BJ (cell line): ENCODE results near the gene AKAIN1. TPM values are rescaled to one million over a fixed set of nuclear protein-coding genes. Genes with fewer than 3 reads are reported as not detected.

Source experiments
- CTCF ChIA-PET: fragments of 350-600 bp; formaldehyde crosslinking; extraction: SDS; loops from one replicate; lab custom pipeline; 2021; ENCODE audit warnings: antibody characterized with exemption, inconsistent platforms; lab: Yijun Ruan, JAX
- POLR2A ChIA-PET: fragments of 300-600 bp; sonication (Branson Sonifier 250); formaldehyde crosslinking; extraction: SDS; loops from one replicate; lab custom pipeline; 2021; ENCODE audit warnings: antibody characterized with exemption; lab: Charles Lee
- DNase-seq: peaks from one replicate; pipeline ENCODE4 v3.0.0-alpha.2; 2011; ENCODE audit warnings: low read depth
- H3K27me3 ChIP-seq: 2 replicates; pipeline ENCODE4 v1.6.0; 2011; ENCODE audit warnings: low read length; ENCODE audit not compliant: control insufficient read depth, insufficient read depth
- H3K36me3 ChIP-seq: 2 replicates; pipeline ENCODE4 v1.5.1; 2011; ENCODE audit warnings: low read length; ENCODE audit not compliant: control insufficient read depth, insufficient read depth
- H3K4me3 ChIP-seq: 2 replicates; pipeline ENCODE4 v1.5.1; 2011; ENCODE audit warnings: low read depth, mild to moderate bottlenecking, control low read depth, low read length
- polyA plus RNA-seq: library from polyadenylated mRNA; depleted of rRNA; stranded (reverse); fragments of >200 nt; gene quantifications from 2 replicates; pipeline ENCODE4 v1.2.3, GENCODE V29; 2011
- TF ChIP-seq, protein P1 (sequence below): IDR thresholded peaks from 2 replicates; pipeline ENCODE4 v1.5.1; 2011; ENCODE audit warnings: low read depth, mild to moderate bottlenecking, control low read depth, inconsistent platforms, low read length, moderate library complexity; ENCODE audit not compliant: insufficient read depth

The AKAIN1 gene
- polyA plus RNA-seq, 1 experiment, result not detected

DNA sequence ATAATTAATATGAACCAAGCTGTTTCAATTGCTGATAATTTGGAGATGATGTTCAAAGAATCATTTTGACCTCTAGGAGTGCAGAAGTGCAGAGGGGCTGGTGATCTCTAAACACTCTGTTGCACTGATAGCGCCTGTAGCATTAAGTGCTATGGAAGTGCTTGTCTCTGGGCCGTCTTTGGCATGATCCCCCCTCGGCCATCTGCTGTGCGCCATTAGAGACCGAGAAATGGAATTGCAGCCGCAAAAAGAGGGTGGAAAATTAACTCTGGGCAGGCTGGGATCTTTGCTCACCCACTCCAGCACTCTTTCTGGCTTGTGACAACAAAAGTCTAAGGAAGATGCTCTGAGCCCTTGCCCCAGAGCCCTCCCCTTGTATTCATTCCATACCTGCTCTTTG is 23.4 kb downstream of the AKAIN1 start:
- POLR2A ChIA-PET, result no interaction called here
- CTCF ChIA-PET, result no interaction called here
- TF ChIP-seq, protein P1, sequence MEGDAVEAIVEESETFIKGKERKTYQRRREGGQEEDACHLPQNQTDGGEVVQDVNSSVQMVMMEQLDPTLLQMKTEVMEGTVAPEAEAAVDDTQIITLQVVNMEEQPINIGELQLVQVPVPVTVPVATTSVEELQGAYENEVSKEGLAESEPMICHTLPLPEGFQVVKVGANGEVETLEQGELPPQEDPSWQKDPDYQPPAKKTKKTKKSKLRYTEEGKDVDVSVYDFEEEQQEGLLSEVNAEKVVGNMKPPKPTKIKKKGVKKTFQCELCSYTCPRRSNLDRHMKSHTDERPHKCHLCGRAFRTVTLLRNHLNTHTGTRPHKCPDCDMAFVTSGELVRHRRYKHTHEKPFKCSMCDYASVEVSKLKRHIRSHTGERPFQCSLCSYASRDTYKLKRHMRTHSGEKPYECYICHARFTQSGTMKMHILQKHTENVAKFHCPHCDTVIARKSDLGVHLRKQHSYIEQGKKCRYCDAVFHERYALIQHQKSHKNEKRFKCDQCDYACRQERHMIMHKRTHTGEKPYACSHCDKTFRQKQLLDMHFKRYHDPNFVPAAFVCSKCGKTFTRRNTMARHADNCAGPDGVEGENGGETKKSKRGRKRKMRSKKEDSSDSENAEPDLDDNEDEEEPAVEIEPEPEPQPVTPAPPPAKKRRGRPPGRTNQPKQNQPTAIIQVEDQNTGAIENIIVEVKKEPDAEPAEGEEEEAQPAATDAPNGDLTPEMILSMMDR, result no peak
- H3K27me3 ChIP-seq, result no peaks in the 10 kb centered on the region
- no peak overlapping the region for H3K4me3 ChIP-seq
- DNase-seq, result no peak
- no peaks in the 10 kb centered on the region for H3K36me3 ChIP-seq

DNA sequence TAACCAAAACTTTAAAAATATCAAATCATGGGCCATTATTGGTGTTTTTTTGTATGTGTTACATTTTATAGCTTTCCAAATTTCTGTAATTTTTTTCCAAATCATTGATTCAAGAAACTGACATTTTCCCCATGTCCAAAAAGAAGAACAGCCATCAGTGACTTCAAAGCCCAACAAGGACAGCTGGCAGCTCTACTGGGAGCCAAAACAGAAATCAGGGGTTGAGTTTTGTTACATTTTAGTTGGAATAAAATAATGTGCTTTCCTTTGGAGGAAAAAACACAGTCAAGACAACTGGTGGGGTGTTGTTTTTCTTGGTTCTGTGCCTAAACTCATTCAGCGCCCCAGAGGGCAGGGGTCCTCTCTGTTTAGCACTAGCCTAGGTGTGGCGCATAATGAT is 23.8 kb downstream of the AKAIN1 start:
- POLR2A ChIA-PET, result no interaction called here
- no peaks in the 10 kb centered on the region for H3K27me3 ChIP-seq
- TF ChIP-seq, protein P1, result no peak
- no peaks in the 10 kb centered on the region for H3K36me3 ChIP-seq
- no peak for DNase-seq
- no peak overlapping the region for H3K4me3 ChIP-seq
- CTCF ChIA-PET, result no interaction called here

DNA sequence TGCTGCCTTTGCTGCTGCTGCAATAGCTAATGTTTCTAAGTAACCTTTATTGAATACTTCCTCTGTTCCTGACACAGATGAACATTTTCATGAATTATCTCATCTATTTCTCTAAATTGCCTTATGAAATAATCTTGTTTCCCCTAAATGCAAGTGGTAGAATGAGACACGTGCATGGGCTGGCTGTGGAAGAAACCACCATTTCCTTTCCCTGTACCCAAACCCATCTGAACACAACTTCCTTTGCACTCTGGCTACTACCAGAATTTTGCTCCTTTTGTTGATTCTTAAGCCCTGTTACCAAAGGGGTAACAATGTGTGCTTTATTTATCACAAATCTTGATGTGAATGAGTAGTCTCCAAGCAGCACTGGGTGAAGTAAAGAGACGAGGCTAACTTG is 29.2 kb downstream of the AKAIN1 start:
- no peaks in the 10 kb centered on the region for H3K36me3 ChIP-seq
- no peak for DNase-seq
- no peaks in the 10 kb centered on the region for H3K27me3 ChIP-seq
- POLR2A ChIA-PET, result no interaction called here
- H3K4me3 ChIP-seq, result no peak overlapping the region
- TF ChIP-seq, protein P1, result no peak
- CTCF ChIA-PET, result no interaction called here

DNA sequence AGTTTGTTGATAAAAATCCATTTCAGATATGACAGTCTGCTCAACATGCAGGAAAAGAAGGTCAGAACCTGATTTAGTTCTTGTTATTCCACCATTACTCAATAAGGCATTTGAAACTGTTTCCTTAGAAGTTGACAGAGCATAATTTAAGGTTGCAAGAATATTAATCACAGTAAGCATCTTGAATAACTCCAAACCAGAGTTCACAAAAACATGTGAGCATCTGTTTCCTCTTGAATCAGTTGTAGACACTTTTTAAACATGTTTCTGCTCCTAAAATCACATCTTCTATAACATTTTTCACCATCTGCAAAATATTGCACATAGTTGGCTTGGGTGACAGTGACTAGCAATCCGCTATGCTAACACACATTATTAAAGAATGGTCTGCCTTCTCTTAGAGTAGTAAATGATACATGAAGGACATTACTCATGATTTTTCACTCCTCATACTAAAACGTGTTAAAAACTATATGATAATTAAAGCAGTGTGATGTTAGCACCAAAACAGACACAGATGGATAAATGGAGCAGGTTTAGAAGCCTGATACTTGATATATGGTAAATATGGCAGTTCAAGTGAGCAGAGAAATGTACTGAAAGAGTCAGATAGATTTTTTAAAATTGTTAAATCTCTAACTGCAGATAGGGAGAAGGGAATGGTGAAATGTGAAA is 30.3 kb downstream of the AKAIN1 start:
- DNase-seq, result no peak
- POLR2A ChIA-PET, result no interaction called here
- Histone ChIP-seq H3K36me3 (no peaks in the 10 kb centered on the region), H3K27me3 (no peaks in the 10 kb centered on the region), H3K4me3 (no peak overlapping the region)
- CTCF ChIA-PET, result no interaction called here
- TF ChIP-seq, protein P1, result no peak

DNA sequence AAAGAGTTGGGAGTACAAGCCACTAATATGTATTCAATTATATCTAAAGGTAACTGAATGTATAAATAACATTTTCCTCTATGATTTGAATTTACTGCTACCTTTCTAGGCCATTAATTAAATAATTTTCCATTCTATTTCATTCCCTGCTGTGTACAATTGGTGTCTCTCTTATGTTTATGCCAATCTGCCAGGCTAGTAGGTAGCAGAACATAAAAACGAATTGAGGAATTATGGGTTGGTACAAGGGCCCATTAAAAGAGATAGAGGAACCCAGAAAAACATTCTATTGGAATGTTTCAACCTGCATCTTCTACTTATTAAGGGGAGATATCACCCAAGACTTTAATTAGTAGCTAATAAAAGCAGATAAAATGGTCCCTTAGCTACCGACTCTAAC is 32.2 kb downstream of the AKAIN1 start:
- ChIA-PET CTCF (no interaction called here), POLR2A (no interaction called here)
- DNase-seq, result no peak
- Histone ChIP-seq H3K4me3 (no peak overlapping the region), H3K36me3 (no peaks in the 10 kb centered on the region), H3K27me3 (no peaks in the 10 kb centered on the region)
- TF ChIP-seq, protein P1, result no peak
